Hepatocyte (in vitro differentiated cells): Measurements from ENCODE around the gene FGGY. TPM values are rescaled to one million over a fixed set of nuclear protein-coding genes. Genes with fewer than 3 reads are reported as not detected.

Source experiments
- DNase-seq: peaks from one replicate; pipeline ENCODE4 v3.0.0-alpha.2; 2016; ENCODE audit warnings: low spot score
- H2AFZ ChIP-seq: fragments of 200-600 bp; sonication (generic); 2 replicates; pipeline ENCODE4 v1.6.0; 2016; ENCODE audit warnings: antibody characterized with exemption, mild to moderate bottlenecking
- H3K27ac ChIP-seq: fragments of 200-600 bp; sonication (generic); 2 replicates; pipeline ENCODE4 v1.5.1; 2016; ENCODE audit warnings: mild to moderate bottlenecking
- H3K27me3 ChIP-seq: fragments of 200-600 bp; sonication (generic); 2 replicates; pipeline ENCODE4 v1.6.1; 2016
- H3K36me3 ChIP-seq: fragments of 200-600 bp; sonication (generic); replicated peaks from 2 replicates; pipeline ENCODE4 v1.5.1; 2016; ENCODE audit warnings: low read depth; ENCODE audit not compliant: insufficient read depth
- H3K4me1 ChIP-seq: fragments of 200-600 bp; sonication (generic); 2 replicates; pipeline ENCODE4 v1.5.1; 2016; ENCODE audit warnings: mild to moderate bottlenecking, moderate library complexity; ENCODE audit not compliant: insufficient read depth
- H3K4me2 ChIP-seq: fragments of 200-600 bp; sonication (generic); 2 replicates; pipeline ENCODE4 v1.6.0; 2016
- H3K4me3 ChIP-seq: fragments of 200-600 bp; sonication (generic); 2 replicates; pipeline ENCODE4 v1.5.1; 2016; ENCODE audit warnings: mild to moderate bottlenecking
- H3K79me2 ChIP-seq: fragments of 200-600 bp; sonication (generic); 2 replicates; pipeline ENCODE4 v1.6.0; 2017; ENCODE audit warnings: mild to moderate bottlenecking
- H3K9me2 ChIP-seq: fragments of 200-600 bp; sonication (generic); replicated peaks from 2 replicates; pipeline ENCODE4 v1.6.0; 2017; ENCODE audit warnings: mild to moderate bottlenecking; ENCODE audit not compliant: insufficient read depth
- H3K9me3 ChIP-seq: fragments of 200-600 bp; sonication (generic); 2 replicates; pipeline ENCODE4 v1.5.1; 2016; ENCODE audit warnings: low read depth, mild to moderate bottlenecking
- H4K20me1 ChIP-seq: fragments of 200-600 bp; sonication (generic); 2 replicates; pipeline ENCODE4 v1.6.0; 2016; ENCODE audit warnings: mild to moderate bottlenecking; ENCODE audit not compliant: insufficient read depth, poor library complexity, severe bottlenecking
- EZH2 ChIP-seq: fragments of 200-600 bp; sonication (generic); IDR thresholded peaks from 2 replicates; pipeline ENCODE4 v1.6.1; 2016; ENCODE audit warnings: antibody characterized with exemption, mild to moderate bottlenecking, borderline replicate concordance
- EZH2phosphoT487 ChIP-seq: fragments of 200-600 bp; sonication (generic); IDR thresholded peaks from one replicate; pipeline ENCODE4 v1.6.1; 2018; ENCODE audit warnings: antibody characterized with exemption, mild to moderate bottlenecking, low read depth, moderate library complexity; ENCODE audit not compliant: unreplicated experiment, severe bottlenecking
- WGBS: methylation state at CpG from one replicate; pipeline ENCODE4 v1.1.6; 2016; ENCODE audit warnings: low lambda C conversion rate; ENCODE audit errors: missing lambda C conversion rate; 5-methylcytosine and 5-hydroxymethylcytosine counted together
- polyA plus RNA-seq: library from polyadenylated mRNA; unstranded; fragments of >200 nt; fragmentation: Nextera tagmentation; extraction: Ambion mirVana; gene quantifications from 2 replicates; pipeline ENCODE4 v1.2.1, GENCODE V29; 2016
- total RNA-seq: library from RNA; depleted of rRNA; stranded (reverse); fragments of >200 nt; gene quantifications from 2 replicates; pipeline ENCODE4 v1.2.3, GENCODE V29; 2014
- TF ChIP-seq, protein P1 (sequence below): fragments of 200-600 bp; sonication (generic); IDR thresholded peaks from 2 replicates; pipeline ENCODE4 v1.5.1; 2016; ENCODE audit warnings: antibody characterized with exemption, mild to moderate bottlenecking; ENCODE audit not compliant: poor library complexity

The FGGY gene
- total and polyA plus RNA-seq, 2 experiments from 2014 or later: 18.0 to 20.6 TPM

DNA sequence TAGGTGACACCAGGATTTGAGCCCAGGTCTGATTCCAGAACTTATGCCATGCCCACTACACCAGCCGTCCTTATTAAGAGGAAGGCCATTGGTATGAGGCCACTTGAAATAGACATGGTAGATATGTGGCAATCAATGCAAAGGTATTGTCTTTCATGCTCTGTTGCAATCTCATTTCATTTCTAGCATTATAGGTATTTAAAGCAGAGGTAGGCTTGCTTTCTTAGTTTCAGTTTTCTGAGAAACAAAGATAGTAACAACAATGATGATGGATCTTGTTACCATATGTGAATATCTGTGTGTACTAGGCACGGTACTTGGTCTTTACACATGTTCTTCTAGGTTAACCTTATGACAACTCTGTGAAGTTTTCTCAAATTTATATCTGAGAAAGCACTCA lies 113.1 kb downstream of the FGGY start:
- 92% methylated on average over 2 of the region's 2 CpGs for WGBS
- TF ChIP-seq, protein P1, sequence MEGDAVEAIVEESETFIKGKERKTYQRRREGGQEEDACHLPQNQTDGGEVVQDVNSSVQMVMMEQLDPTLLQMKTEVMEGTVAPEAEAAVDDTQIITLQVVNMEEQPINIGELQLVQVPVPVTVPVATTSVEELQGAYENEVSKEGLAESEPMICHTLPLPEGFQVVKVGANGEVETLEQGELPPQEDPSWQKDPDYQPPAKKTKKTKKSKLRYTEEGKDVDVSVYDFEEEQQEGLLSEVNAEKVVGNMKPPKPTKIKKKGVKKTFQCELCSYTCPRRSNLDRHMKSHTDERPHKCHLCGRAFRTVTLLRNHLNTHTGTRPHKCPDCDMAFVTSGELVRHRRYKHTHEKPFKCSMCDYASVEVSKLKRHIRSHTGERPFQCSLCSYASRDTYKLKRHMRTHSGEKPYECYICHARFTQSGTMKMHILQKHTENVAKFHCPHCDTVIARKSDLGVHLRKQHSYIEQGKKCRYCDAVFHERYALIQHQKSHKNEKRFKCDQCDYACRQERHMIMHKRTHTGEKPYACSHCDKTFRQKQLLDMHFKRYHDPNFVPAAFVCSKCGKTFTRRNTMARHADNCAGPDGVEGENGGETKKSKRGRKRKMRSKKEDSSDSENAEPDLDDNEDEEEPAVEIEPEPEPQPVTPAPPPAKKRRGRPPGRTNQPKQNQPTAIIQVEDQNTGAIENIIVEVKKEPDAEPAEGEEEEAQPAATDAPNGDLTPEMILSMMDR: no peak
- TF ChIP-seq EZH2phosphoT487 (no peak), EZH2 (no peak)
- Histone ChIP-seq H3K79me2 (no peaks in the 10 kb centered on the region), H3K4me3 (no peak overlapping the region), H3K4me2 (no peak overlapping the region), H3K27ac (peak overlapping the region; percentile 62), H2AFZ (no peak overlapping the region), H3K27me3 (no peaks in the 10 kb centered on the region), H3K9me2 (no peaks in the 10 kb centered on the region), H3K4me1 (peaks cover 20% of the 10 kb centered on the region), H3K9me3 (no peaks in the 10 kb centered on the region), H3K36me3 (no peaks in the 10 kb centered on the region), H4K20me1 (no peaks in the 10 kb centered on the region)
- DNase-seq: no peak

DNA sequence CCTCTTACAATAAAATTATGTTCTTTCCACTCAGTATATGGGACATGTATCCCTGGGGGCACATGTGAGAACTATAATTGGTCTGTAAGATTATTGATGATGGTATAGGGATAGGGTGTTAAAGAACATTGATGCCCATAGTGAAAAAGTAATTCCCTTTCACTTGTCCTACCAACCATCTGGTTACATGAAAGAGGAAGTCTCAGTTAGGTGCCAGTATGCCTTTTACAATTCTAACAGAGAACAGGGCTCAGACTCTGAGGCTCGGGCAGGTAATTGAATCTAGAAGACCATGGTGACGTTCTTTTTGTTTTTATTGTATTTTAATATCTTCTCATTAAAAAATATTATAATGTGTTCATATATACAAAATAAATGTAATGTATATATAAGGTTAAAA lies 113.6 kb downstream of the FGGY start:
- H4K20me1 ChIP-seq: no peaks in the 10 kb centered on the region
- DNase-seq: no peak
- WGBS: 96% methylated on average over 2 of the region's 2 CpGs

DNA sequence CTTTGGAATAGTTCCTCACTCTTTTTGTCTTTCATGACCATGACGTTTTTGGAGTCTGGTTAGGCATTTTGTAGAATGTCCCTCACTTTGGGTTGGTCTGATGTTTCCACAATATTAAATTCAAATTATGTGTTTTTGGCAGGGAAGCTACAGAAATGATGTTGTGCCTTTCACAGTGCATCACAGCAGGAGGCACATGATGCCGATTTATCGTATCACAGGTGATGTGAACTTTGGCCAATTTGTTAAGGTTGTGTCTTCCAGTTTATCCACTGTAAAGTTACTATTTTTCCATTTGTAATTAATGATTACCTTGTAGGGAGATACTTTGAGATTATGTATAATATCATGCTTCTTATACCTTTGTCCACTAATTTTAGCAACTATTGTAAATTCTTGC lies 114.3 kb downstream of the FGGY start:
- Histone ChIP-seq H4K20me1 (no peaks in the 10 kb centered on the region), H3K9me3 (no peaks in the 10 kb centered on the region), H3K27me3 (no peaks in the 10 kb centered on the region), H3K9me2 (no peaks in the 10 kb centered on the region), H3K4me1 (peaks cover 20% of the 10 kb centered on the region), H2AFZ (no peak overlapping the region), H3K79me2 (no peaks in the 10 kb centered on the region), H3K4me2 (no peak overlapping the region), H3K36me3 (no peaks in the 10 kb centered on the region), H3K27ac (no peak overlapping the region), H3K4me3 (no peak overlapping the region)
- TF ChIP-seq EZH2 (no peak), EZH2phosphoT487 (no peak)
- TF ChIP-seq, protein P1: no peak
- DNase-seq: no peak
- WGBS: 94% methylated on average over 3 of the region's 3 CpGs

More for the DNA sequence above, 113.6 kb downstream of the FGGY start:
- Histone ChIP-seq H3K36me3 (no peaks in the 10 kb centered on the region), H3K79me2 (no peaks in the 10 kb centered on the region), H3K4me1 (peaks cover 20% of the 10 kb centered on the region), H3K9me3 (no peaks in the 10 kb centered on the region), H2AFZ (no peak overlapping the region), H3K27me3 (no peaks in the 10 kb centered on the region), H3K9me2 (no peaks in the 10 kb centered on the region), H3K4me2 (no peak overlapping the region), H3K27ac (no peak overlapping the region), H3K4me3 (no peak overlapping the region)
- TF ChIP-seq EZH2 (no peak), EZH2phosphoT487 (no peak)
- TF ChIP-seq, protein P1: no peak

DNA sequence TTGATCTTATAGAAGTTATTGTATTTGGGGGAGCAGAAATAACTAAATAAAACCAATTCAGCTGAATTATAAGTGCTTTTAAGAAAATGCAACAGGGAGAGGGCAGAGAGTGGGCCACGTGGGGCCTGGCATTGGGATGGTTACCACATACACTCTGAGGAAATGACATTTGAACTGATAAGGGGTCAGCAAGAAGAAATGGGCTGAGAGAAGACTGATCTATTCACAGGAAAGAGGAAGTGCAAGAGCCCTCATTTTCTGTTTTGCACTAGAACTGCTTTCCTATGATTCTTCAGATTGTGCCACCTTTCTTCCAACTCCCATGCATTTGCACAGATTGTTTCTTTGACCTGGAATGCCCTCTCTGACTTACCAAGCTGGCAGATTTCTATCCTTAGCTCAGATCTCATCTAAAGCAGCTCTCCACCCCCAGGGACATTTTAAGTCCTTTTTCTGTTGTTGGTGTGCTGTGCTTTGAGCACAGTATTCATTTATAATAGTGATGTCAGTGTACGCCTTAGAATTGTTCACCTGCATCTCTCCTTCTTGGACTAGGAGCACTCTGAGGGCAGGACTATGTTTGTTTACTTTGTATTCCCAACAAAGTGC lies 115.9 kb downstream of the FGGY start:
- peaks cover 20% of the 10 kb centered on the region for H3K4me1 ChIP-seq
- no peaks in the 10 kb centered on the region for H3K27me3 ChIP-seq
- no peaks in the 10 kb centered on the region for H3K36me3 ChIP-seq
- no peaks in the 10 kb centered on the region for H3K79me2 ChIP-seq
- no peak overlapping the region for H3K4me2 ChIP-seq
- H3K27ac ChIP-seq: no peak overlapping the region
- no peak for TF ChIP-seq EZH2
- no peak for TF ChIP-seq EZH2phosphoT487
- TF ChIP-seq, protein P1: no peak
- DNase-seq: no peak
- H3K4me3 ChIP-seq: no peak overlapping the region
- 87% methylated on average over 2 of the region's 2 CpGs for WGBS
- H4K20me1 ChIP-seq: no peaks in the 10 kb centered on the region
- no peaks in the 10 kb centered on the region for H3K9me3 ChIP-seq
- H3K9me2 ChIP-seq: no peaks in the 10 kb centered on the region
- no peak overlapping the region for H2AFZ ChIP-seq
